OCI-LY7 (cell line): ENCODE measurements around the gene AGPAT2.
"Not testable (repeated sequence)": the region's sequence is repeated elsewhere in the genome, so short reads cannot be mapped to it uniquely, and the experiment has no call there.

ENCODE experiments used
- EZH2phosphoT487 ChIP-seq: fragments of 200-600 bp; sonication (generic); IDR thresholded peaks from 2 replicates; pipeline ENCODE4 v1.6.1; 2018; ENCODE audit warnings: low read depth, borderline replicate concordance, mild to moderate bottlenecking, mixed run types, antibody characterized with exemption, low read length, moderate library complexity, mixed read lengths
- TF ChIP-seq, protein P1 (sequence below): fragments of 200-600 bp; sonication (generic); conservative IDR thresholded peaks from 2 replicates; pipeline ENCODE4 v1.5.1; 2014; ENCODE audit warnings: mild to moderate bottlenecking, antibody characterized with exemption, low read length, moderate library complexity, mixed read lengths

- TF ChIP-seq, protein P1, sequence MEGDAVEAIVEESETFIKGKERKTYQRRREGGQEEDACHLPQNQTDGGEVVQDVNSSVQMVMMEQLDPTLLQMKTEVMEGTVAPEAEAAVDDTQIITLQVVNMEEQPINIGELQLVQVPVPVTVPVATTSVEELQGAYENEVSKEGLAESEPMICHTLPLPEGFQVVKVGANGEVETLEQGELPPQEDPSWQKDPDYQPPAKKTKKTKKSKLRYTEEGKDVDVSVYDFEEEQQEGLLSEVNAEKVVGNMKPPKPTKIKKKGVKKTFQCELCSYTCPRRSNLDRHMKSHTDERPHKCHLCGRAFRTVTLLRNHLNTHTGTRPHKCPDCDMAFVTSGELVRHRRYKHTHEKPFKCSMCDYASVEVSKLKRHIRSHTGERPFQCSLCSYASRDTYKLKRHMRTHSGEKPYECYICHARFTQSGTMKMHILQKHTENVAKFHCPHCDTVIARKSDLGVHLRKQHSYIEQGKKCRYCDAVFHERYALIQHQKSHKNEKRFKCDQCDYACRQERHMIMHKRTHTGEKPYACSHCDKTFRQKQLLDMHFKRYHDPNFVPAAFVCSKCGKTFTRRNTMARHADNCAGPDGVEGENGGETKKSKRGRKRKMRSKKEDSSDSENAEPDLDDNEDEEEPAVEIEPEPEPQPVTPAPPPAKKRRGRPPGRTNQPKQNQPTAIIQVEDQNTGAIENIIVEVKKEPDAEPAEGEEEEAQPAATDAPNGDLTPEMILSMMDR: not testable (repeated sequence)
- not testable (repeated sequence) for TF ChIP-seq EZH2phosphoT487
These were observed 55.2 kb downstream of the AGPAT2 start for GRCh38 chr9:136632072-136632471.
